B cell (primary cell): ENCODE data around the gene TKT. TPM values are rescaled to one million over a fixed set of nuclear protein-coding genes. Genes with fewer than 3 reads are reported as not detected.
A peak's percentile ranks its signal among the peaks of the same experiment; 100 is the strongest.

Experiments used
- ATAC-seq: fragments of 200-7000 bp; cut with Tn5 transposase; one replicate; pipeline ENCODE4 v1.10.0; 2021; ENCODE audit warnings: low read depth, mild to moderate bottlenecking, moderate number of reproducible peaks, moderate library complexity
- CTCF ChIA-PET: fragments of 350-600 bp; sonication (Branson Sonifier 250); formaldehyde crosslinking; loops from one replicate; lab custom pipeline; 2021; ENCODE audit warnings: antibody characterized with exemption, inconsistent platforms; lab: Charles Lee
- POLR2A ChIA-PET: fragments of 350-600 bp; sonication (Branson Sonifier 250); formaldehyde crosslinking; loops from one replicate; lab custom pipeline; 2021; ENCODE audit warnings: antibody characterized with exemption; lab: Charles Lee
- DNase-seq: peaks from one replicate; pipeline ENCODE4 v3.0.0; 2013
- H2AFZ ChIP-seq: 2 replicates; pipeline ENCODE4 v1.6.1; 2012; ENCODE audit warnings: mild to moderate bottlenecking, low read depth, low read length; ENCODE audit not compliant: insufficient read depth, poor library complexity, severe bottlenecking
- H3K27ac ChIP-seq, 2 donors: 1 replicate in 1 of 2; 2 replicates in 1 of 2; pipeline ENCODE4 v1.5.1; 2012 to 2013; ENCODE audit warnings: low read length in 2 of 2, mild to moderate bottlenecking in 2 of 2, moderate library complexity in 1 of 2
- H3K27me3 ChIP-seq, 4 experiments: fragments of 200-600 bp in 1 of 4; sonication (generic) in 1 of 4; replicated peaks in 1 of 4; 1 replicate in 2 of 4; 2 replicates in 2 of 4; pipeline versions ENCODE4 v1.6.1 to v1.7.0; 2013 to 2016; ENCODE audit warnings: low read length in 3 of 4, mild to moderate bottlenecking in 2 of 4, mixed read lengths in 1 of 4, moderate library complexity in 1 of 4; ENCODE audit not compliant: insufficient read depth in 4 of 4, control insufficient read depth in 3 of 4; ENCODE audit errors: control extremely low read depth in 1 of 4
- H3K36me3 ChIP-seq, 2 experiments: replicated peaks in 1 of 2; 1 replicate in 1 of 2; 2 replicates in 1 of 2; pipeline versions ENCODE4 v1.6.1 to v1.7.1; 2013; ENCODE audit warnings: low read length in 1 of 2; ENCODE audit not compliant: insufficient read depth in 2 of 2, control insufficient read depth in 1 of 2; ENCODE audit errors: control extremely low read depth in 1 of 2, extremely low read depth in 1 of 2
- H3K4me1 ChIP-seq, 2 donors: fragments of 200-600 bp in 1 of 2; sonication (generic) in 1 of 2; 1 replicate in 1 of 2; 2 replicates in 1 of 2; pipeline versions ENCODE4 v1.5.1 to v1.6.1; 2013 to 2017; ENCODE audit warnings: low read length in 2 of 2; ENCODE audit not compliant: control insufficient read depth in 2 of 2, insufficient read depth in 2 of 2
- H3K4me2 ChIP-seq: replicated peaks from 2 replicates; pipeline ENCODE3; 2012; ENCODE audit warnings: mild to moderate bottlenecking, low read depth, low read length; ENCODE audit not compliant: poor library complexity, severe bottlenecking
- H3K4me3 ChIP-seq, 5 experiments: fragments of 200-600 bp in 1 of 5; sonication (generic) in 1 of 5; 1 replicate in 3 of 5; 2 replicates in 2 of 5; pipeline versions ENCODE4 v1.5.1 to v1.7.0; 2011 to 2016; ENCODE audit warnings: low read length in 4 of 5, mild to moderate bottlenecking in 4 of 5, low read depth in 2 of 5, control low read depth in 1 of 5, moderate library complexity in 1 of 5; ENCODE audit not compliant: insufficient read depth in 1 of 5; ENCODE audit errors: control extremely low read depth in 1 of 5, extremely low read depth in 1 of 5
- H3K79me2 ChIP-seq: fragments of 200-600 bp; sonication (generic); one replicate; pipeline ENCODE4 v1.6.0; 2016; ENCODE audit warnings: low read length; ENCODE audit not compliant: control insufficient read depth, insufficient read depth
- H3K9ac ChIP-seq: fragments of 200-600 bp; sonication (generic); 2 replicates; pipeline ENCODE4 v1.6.1; 2017; ENCODE audit warnings: mild to moderate bottlenecking, low read length, moderate library complexity
- H3K9me3 ChIP-seq, 3 donors: one replicate each; pipeline versions ENCODE4 v1.6.1 to v1.7.1; 2013; ENCODE audit warnings: low read length in 2 of 3; ENCODE audit not compliant: control insufficient read depth in 2 of 3, insufficient read depth in 1 of 3; ENCODE audit errors: control extremely low read depth in 1 of 3
- H4K20me1 ChIP-seq: 2 replicates; pipeline ENCODE4 v1.6.0; 2012; ENCODE audit warnings: mild to moderate bottlenecking, low read length; ENCODE audit not compliant: insufficient read depth, control insufficient read depth, poor library complexity, severe bottlenecking
- H3K27ac Mint-ChIP-seq: one replicate; pipeline ENCODE4 v1.8.0; 2021; ENCODE audit warnings: mixed read lengths
- H3K27me3 Mint-ChIP-seq: one replicate; pipeline ENCODE4 v1.8.0; 2021; ENCODE audit warnings: mixed read lengths
- H3K4me1 Mint-ChIP-seq: one replicate; pipeline ENCODE4 v1.8.0; 2021; ENCODE audit warnings: mixed read lengths
- H3K4me3 Mint-ChIP-seq: one replicate; pipeline ENCODE4 v1.8.0; 2021; ENCODE audit warnings: mixed read lengths
- H3K9me3 Mint-ChIP-seq: one replicate; pipeline ENCODE4 v1.8.0; 2022; ENCODE audit warnings: mixed read lengths; ENCODE audit not compliant: insufficient read depth
- CTCF ChIP-seq: fragments of 200-600 bp; IDR thresholded peaks from one replicate; pipeline ENCODE4 v1.8.0; 2022; ENCODE audit warnings: antibody characterized with exemption, mild to moderate bottlenecking
- EZH2 ChIP-seq: IDR thresholded peaks from 2 replicates; pipeline ENCODE4 v1.6.1; 2012; ENCODE audit warnings: borderline replicate concordance, low read depth, mild to moderate bottlenecking, moderate library complexity, low read length; ENCODE audit not compliant: insufficient read depth, poor library complexity, severe bottlenecking
- WGBS: methylation state at CpG from one replicate; pipeline ENCODE4 v1.1.5; 2013; ENCODE audit warnings: missing lambda C conversion rate; ENCODE audit not compliant: insufficient coverage; 5-methylcytosine and 5-hydroxymethylcytosine counted together
- intact Hi-C: fragments of 100-400 bp; cut with micrococcal nuclease; formaldehyde crosslinking; loops from one replicate; pipeline ENCODE4 v1.10.0; 2022
- polyA plus RNA-seq: library from polyadenylated mRNA; depleted of rRNA; stranded (reverse); fragments of >200 nt; gene quantifications from 2 replicates; pipeline ENCODE4 v1.2.3, GENCODE V29; 2012
- total RNA-seq, 2 donors: library from RNA; stranded (reverse); fragments of 120-200 nt in 1 of 2; gene quantifications; 1 replicate in 1 of 2; 2 replicates in 1 of 2; pipeline versions ENCODE4 v1.2.3 to v1.2.4, GENCODE V29; 2013 to 2022

TKT gene
- total and polyA plus RNA-seq, 2 donors (not counting 1 experiment from before 2014, with no cell fraction given) = 69.5 to 81.0 TPM

GRCh38 chr3:53199834-53200233 is 56.0 kb downstream of the TKT start:
- H3K4me2 ChIP-seq = no peak overlapping the region
- H2AFZ ChIP-seq = no peak overlapping the region
- Mint-ChIP-seq H3K4me1 (peaks cover 18% of the 10 kb centered on the region), H3K27me3 (no peaks in the 10 kb centered on the region), H3K4me3 (no peak overlapping the region), H3K9me3 (no peaks in the 10 kb centered on the region), H3K27ac (no peak overlapping the region)
- intact Hi-C loops = no loop called here
- H3K36me3 ChIP-seq = no peaks in the 10 kb centered on the region
- no peak overlapping the region for H3K27ac ChIP-seq
- no peaks in the 10 kb centered on the region for H4K20me1 ChIP-seq
- WGBS = 57% methylated on average over 3 of the region's 3 CpGs
- H3K4me1 ChIP-seq = peaks cover 9 to 22% of the 10 kb centered on the region in 2 donors
- no peaks in the 10 kb centered on the region for H3K27me3 ChIP-seq
- H3K9ac ChIP-seq = no peak overlapping the region
- peak; percentile 5 for DNase-seq
- ATAC-seq = no peak
- ChIA-PET CTCF (interaction anchor here (7.9 to 9.5 kb wide), 2 partner anchors 66 to 84 kb away, joined by 262 to 318 read pairs; no protein-coding TSS in a partner anchor), POLR2A (no interaction called here)
- no peaks in the 10 kb centered on the region for H3K9me3 ChIP-seq
- no peak overlapping the region for H3K4me3 ChIP-seq
- TF ChIP-seq CTCF (no peak), EZH2 (no peak)
- H3K79me2 ChIP-seq = no peaks in the 10 kb centered on the region

- no peak overlapping the region for H2AFZ ChIP-seq
- no peak overlapping the region for H3K9ac ChIP-seq
- no peaks in the 10 kb centered on the region for H3K79me2 ChIP-seq
- 96% methylated on average over 4 of the region's 7 CpGs for WGBS
- Mint-ChIP-seq H3K27ac (no peak overlapping the region), H3K4me1 (peaks cover 18% of the 10 kb centered on the region), H3K27me3 (no peaks in the 10 kb centered on the region), H3K9me3 (no peaks in the 10 kb centered on the region), H3K4me3 (no peak overlapping the region)
- ChIA-PET POLR2A (no interaction called here), CTCF (interaction anchor here (1.0 to 9.5 kb wide), 3 partner anchors 65 to 83 kb away, joined by 4 to 318 read pairs (median 262); no protein-coding TSS in a partner anchor)
- TF ChIP-seq EZH2 = no peak
- H3K4me1 ChIP-seq = peaks cover 9 to 29% of the 10 kb centered on the region in 2 donors
- no peak for ATAC-seq
- H3K4me2 ChIP-seq = no peak overlapping the region
- intact Hi-C loops = no loop called here
- no peaks in the 10 kb centered on the region for H3K9me3 ChIP-seq
- H3K27me3 ChIP-seq = no peaks in the 10 kb centered on the region
- H3K27ac ChIP-seq = no peak overlapping the region
- H3K36me3 ChIP-seq = peaks cover under 1 to 5% of the 10 kb centered on the region in 2 experiments
- DNase-seq = peak; percentile 3
- no peak overlapping the region for H3K4me3 ChIP-seq
- no peaks in the 10 kb centered on the region for H4K20me1 ChIP-seq
These were observed 56.8 kb downstream of the TKT start for GRCh38 chr3:53198996-53199395.
